ENCODE measurements around the gene LRRC46.

DNA sequence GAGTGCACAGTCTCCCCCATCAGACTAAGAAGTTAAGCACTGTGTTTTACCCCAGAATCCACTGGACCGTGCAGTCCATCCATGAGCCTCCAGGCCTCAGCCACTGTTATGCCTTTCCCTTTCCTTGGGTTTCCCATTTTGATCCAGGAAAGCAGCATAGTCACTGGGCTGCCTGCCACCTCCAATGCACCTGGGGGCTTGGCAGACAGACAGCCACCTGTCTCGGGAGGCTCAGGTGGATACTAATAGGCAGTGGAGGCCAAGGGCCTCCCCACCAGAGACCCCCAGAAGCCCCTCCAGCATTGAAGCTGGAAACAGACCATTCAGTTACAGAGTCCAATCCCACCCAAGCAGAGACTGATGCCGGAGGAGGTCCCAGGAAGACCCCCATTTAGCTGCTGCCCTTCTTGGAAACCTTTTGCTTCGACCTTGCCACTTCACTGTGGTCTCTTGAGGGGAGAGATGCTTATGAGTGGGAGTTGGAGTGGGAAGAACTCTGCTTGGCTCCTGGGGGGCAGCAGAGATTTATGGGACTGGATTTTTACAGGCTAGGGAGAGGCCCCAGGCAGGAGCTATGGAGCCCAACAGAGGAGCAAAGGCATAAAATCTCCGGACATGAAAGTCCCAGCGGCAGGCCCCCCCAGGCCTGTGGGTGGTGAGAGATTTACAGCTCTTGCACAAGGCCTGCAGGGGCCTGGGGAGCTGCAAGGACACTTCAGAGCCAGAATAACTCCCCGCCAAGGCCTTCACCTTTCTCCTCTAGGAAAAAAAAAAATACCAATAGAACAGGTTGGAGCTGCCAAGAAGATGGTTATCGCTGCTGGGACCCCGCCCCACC, 52.3 kb downstream of the LRRC46 start:
- TF ChIP-seq EZH2 (IDR thresholded peaks at IDR 0.05; ENCODE audit: low read depth, unreplicated experiment): no peak
- TF ChIP-seq, protein P1, sequence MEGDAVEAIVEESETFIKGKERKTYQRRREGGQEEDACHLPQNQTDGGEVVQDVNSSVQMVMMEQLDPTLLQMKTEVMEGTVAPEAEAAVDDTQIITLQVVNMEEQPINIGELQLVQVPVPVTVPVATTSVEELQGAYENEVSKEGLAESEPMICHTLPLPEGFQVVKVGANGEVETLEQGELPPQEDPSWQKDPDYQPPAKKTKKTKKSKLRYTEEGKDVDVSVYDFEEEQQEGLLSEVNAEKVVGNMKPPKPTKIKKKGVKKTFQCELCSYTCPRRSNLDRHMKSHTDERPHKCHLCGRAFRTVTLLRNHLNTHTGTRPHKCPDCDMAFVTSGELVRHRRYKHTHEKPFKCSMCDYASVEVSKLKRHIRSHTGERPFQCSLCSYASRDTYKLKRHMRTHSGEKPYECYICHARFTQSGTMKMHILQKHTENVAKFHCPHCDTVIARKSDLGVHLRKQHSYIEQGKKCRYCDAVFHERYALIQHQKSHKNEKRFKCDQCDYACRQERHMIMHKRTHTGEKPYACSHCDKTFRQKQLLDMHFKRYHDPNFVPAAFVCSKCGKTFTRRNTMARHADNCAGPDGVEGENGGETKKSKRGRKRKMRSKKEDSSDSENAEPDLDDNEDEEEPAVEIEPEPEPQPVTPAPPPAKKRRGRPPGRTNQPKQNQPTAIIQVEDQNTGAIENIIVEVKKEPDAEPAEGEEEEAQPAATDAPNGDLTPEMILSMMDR (conservative IDR thresholded peaks at IDR 0.05; ENCODE audit: low read depth in 2 of 2): no peak
- TF ChIP-seq CREB1 (CRISPR knock-in tag; IDR thresholded peaks at IDR 0.05; ENCODE audit: low read depth): no peak
- TF ChIP-seq POLR2AphosphoS5 (IDR thresholded peaks at IDR 0.05; ENCODE audit: low read depth): no peak
- no peak for TF ChIP-seq EZH2phosphoT487 (IDR thresholded peaks at IDR 0.05; ENCODE audit: unreplicated experiment)

Data from GM23338 (cell line).